GM12872 (cell line): ENCODE results near the gene MSMP.

Experiments used
- CTCF ChIP-seq: IDR thresholded peaks from 3 replicates; pipeline ENCODE4 v1.5.1; 2011; ENCODE audit warnings: low read depth, mild to moderate bottlenecking, low read length, moderate library complexity; ENCODE audit not compliant: insufficient read depth

MSMP gene

GRCh38 chr9:35757892-35758275 lies 3.8 kb upstream of the MSMP start:
- no peak for TF ChIP-seq CTCF

- TF ChIP-seq CTCF: no peak
Measured at GRCh38 chr9:35757226-35757891, 3.3 kb upstream of the MSMP start.

GRCh38 chr9:35756275-35757225 lies 2.5 kb upstream of the MSMP start:
- TF ChIP-seq CTCF: peak; percentile 92

- no peak for TF ChIP-seq CTCF
Measured at GRCh38 chr9:35755071-35755470, 995 bp upstream of the MSMP start.

GRCh38 chr9:35753466-35753865 lies 610 bp downstream of the MSMP start:
- TF ChIP-seq CTCF: no peak

GRCh38 chr9:35750256-35750531 lies 3.9 kb downstream of the MSMP start:
- no peak for TF ChIP-seq CTCF

- no peak for TF ChIP-seq CTCF
Measured at GRCh38 chr9:35749515-35750255, 4.4 kb downstream of the MSMP start.
